Keratinocyte (primary cell): Measurements from ENCODE around the gene FAM240B. TPM values are rescaled to one million over a fixed set of nuclear protein-coding genes. Genes with fewer than 3 reads are reported as not detected.

Experiments used
- DNase-seq: peaks from one replicate; pipeline ENCODE4 v3.0.0-alpha.2; 2011; ENCODE audit warnings: low read depth, missing footprints, low spot score
- FAIRE-seq: peaks from 2 replicates; lab custom pipeline; 2011; peaks lifted over from hg19 to GRCh38; lab: Jason Lieb, UNC
- H2AFZ ChIP-seq: 2 replicates; pipeline ENCODE4 v1.6.0; 2012; ENCODE audit warnings: low read length, control low read depth, inconsistent platforms; ENCODE audit not compliant: control insufficient read depth
- H3K27ac ChIP-seq: 2 replicates; pipeline ENCODE4 v1.5.1; 2011; ENCODE audit warnings: low read length; ENCODE audit not compliant: control insufficient read depth, insufficient read depth
- H3K27me3 ChIP-seq: 3 replicates; pipeline ENCODE4 v1.6.0; 2011; ENCODE audit warnings: low read length; ENCODE audit not compliant: control insufficient read depth, insufficient read depth; ENCODE audit errors: extremely low read depth
- H3K36me3 ChIP-seq, 2 experiments: 2 replicates in 1 of 2; 3 replicates in 1 of 2; pipeline ENCODE4 v1.5.1; 2011; ENCODE audit warnings: low read length in 2 of 2, mild to moderate bottlenecking in 1 of 2; ENCODE audit not compliant: control insufficient read depth in 2 of 2, insufficient read depth in 2 of 2; ENCODE audit errors: extremely low read depth in 1 of 2
- H3K4me1 ChIP-seq: 3 replicates; pipeline ENCODE4 v1.5.1; 2011; ENCODE audit warnings: low read length; ENCODE audit not compliant: control insufficient read depth, insufficient read depth; ENCODE audit errors: extremely low read depth
- H3K4me2 ChIP-seq: 3 replicates; pipeline ENCODE4 v1.6.0; 2011; ENCODE audit warnings: low read depth, low read length; ENCODE audit not compliant: control insufficient read depth, insufficient read depth; ENCODE audit errors: extremely low read depth
- H3K4me3 ChIP-seq, 3 experiments: fragments of 200-600 bp in 1 of 3; sonication (generic) in 1 of 3; 2 replicates in 2 of 3; 3 replicates in 1 of 3; pipeline ENCODE4 v1.5.1; 2011 to 2016; ENCODE audit warnings: low read length in 3 of 3, mild to moderate bottlenecking in 3 of 3, control low read depth in 2 of 3, inconsistent platforms in 1 of 3, low read depth in 1 of 3, mixed read lengths in 1 of 3, mixed run types in 1 of 3, moderate library complexity in 1 of 3; ENCODE audit not compliant: control insufficient read depth in 2 of 3, insufficient read depth in 2 of 3; ENCODE audit errors: extremely low read depth in 1 of 3
- H3K79me2 ChIP-seq: 2 replicates; pipeline ENCODE4 v1.6.0; 2012; ENCODE audit warnings: low read length; ENCODE audit not compliant: control insufficient read depth, insufficient read depth
- H3K9ac ChIP-seq: 3 replicates; pipeline ENCODE4 v1.6.0; 2011; ENCODE audit warnings: low read length; ENCODE audit not compliant: control insufficient read depth, insufficient read depth; ENCODE audit errors: extremely low read depth
- H3K9me1 ChIP-seq: 3 replicates; pipeline ENCODE4 v1.6.0; 2011; ENCODE audit warnings: low read length; ENCODE audit not compliant: control insufficient read depth, insufficient read depth; ENCODE audit errors: extremely low read depth
- H3K9me3 ChIP-seq: 2 replicates; pipeline ENCODE4 v1.5.1; 2012; ENCODE audit warnings: low read depth, low read length; ENCODE audit not compliant: control insufficient read depth
- H4K20me1 ChIP-seq: 3 replicates; pipeline ENCODE4 v1.6.0; 2011; ENCODE audit warnings: low read length; ENCODE audit not compliant: control insufficient read depth, insufficient read depth; ENCODE audit errors: extremely low read depth
- CTCF ChIP-seq, 3 experiments: IDR thresholded peaks in 1 of 3; conservative IDR thresholded peaks in 1 of 3; optimal IDR thresholded peaks in 1 of 3; 2 replicates in 2 of 3; 3 replicates in 1 of 3; pipeline versions ENCODE3 to v1.5.1; 2011; ENCODE audit warnings: low read length in 3 of 3, mild to moderate bottlenecking in 3 of 3, moderate library complexity in 2 of 3, control low read depth in 1 of 3, inconsistent platforms in 1 of 3; ENCODE audit not compliant: insufficient read depth in 2 of 3; ENCODE audit errors: extremely low read depth in 1 of 3
- EZH2 ChIP-seq: IDR thresholded peaks from one replicate; pipeline ENCODE4 v1.6.1; 2012; ENCODE audit warnings: inconsistent platforms, mild to moderate bottlenecking, low read length, moderate library complexity
- dilution Hi-C: fragments of 300-500 bp; cut with MboI; formaldehyde crosslinking; loops from one replicate; pipeline ENCODE4 v1.7.0; 2020; ENCODE audit warnings: low sequenced_read_pairs; ENCODE audit not compliant: extremely low pct_ligation_motif_present
- polyA plus RNA-seq, 5 experiments: library from polyadenylated mRNA; depleted of rRNA in 3 of 5; stranded (reverse) in 3 of 5; stranded (forward) in 1 of 5; unstranded in 1 of 5; fragments of >200 nt; gene quantifications; 1 replicate in 1 of 5; 2 replicates in 3 of 5; 3 replicates in 1 of 5; pipeline versions ENCODE4 v1.2.1 to v1.2.3, GENCODE V29; 2011 to 2012; ENCODE audit warnings: missing spikeins in 2 of 5, low read depth in 1 of 5, low replicate concordance in 1 of 5

Gene FAM240B
- polyA plus RNA-seq, 1 donor (not counting 4 experiments of a cell fraction or from before 2014, with no cell fraction given) = not detected

- no peak for FAIRE-seq
- no peak for TF ChIP-seq EZH2
- no peak for TF ChIP-seq CTCF (optimal IDR thresholded peaks at IDR 0.05 in 1 of 3, IDR thresholded peaks at IDR 0.05 in 1 of 3, conservative IDR thresholded peaks at IDR 0.05 in 1 of 3; ENCODE audit: extremely low read depth in 1 of 3, insufficient read depth in 2 of 3, low read length in 3 of 3)
- Histone ChIP-seq H3K9ac (no peak overlapping the region), H3K9me1 (no peaks in the 10 kb centered on the region), H2AFZ (no peak overlapping the region), H3K4me1 (no peaks in the 10 kb centered on the region), H3K27me3 (no peaks in the 10 kb centered on the region), H3K4me2 (no peak overlapping the region), H3K79me2 (no peaks in the 10 kb centered on the region), H3K27ac (no peak overlapping the region), H3K9me3 (no peaks in the 10 kb centered on the region), H3K4me3 (no peak overlapping the region), H4K20me1 (no peaks in the 10 kb centered on the region), H3K36me3 (no peaks in the 10 kb centered on the region)
- no peak for DNase-seq
- dilution Hi-C loops = no loop called here
Observed at GRCh38 chr9:38765101-38765500, 45.2 kb upstream of the FAM240B start.

GRCh38 chr9:38761999-38762398 lies 42.1 kb upstream of the FAM240B start:
- H3K79me2 ChIP-seq = no peaks in the 10 kb centered on the region
- dilution Hi-C loops = no loop called here
- H3K27me3 ChIP-seq = no peaks in the 10 kb centered on the region
- H3K9ac ChIP-seq = no peak overlapping the region
- no peak for TF ChIP-seq EZH2
- no peak for TF ChIP-seq CTCF (optimal IDR thresholded peaks at IDR 0.05 in 1 of 3, IDR thresholded peaks at IDR 0.05 in 1 of 3, conservative IDR thresholded peaks at IDR 0.05 in 1 of 3; ENCODE audit: extremely low read depth in 1 of 3, insufficient read depth in 2 of 3, low read length in 3 of 3)
- H4K20me1 ChIP-seq = no peaks in the 10 kb centered on the region
- H3K9me1 ChIP-seq = no peaks in the 10 kb centered on the region
- H3K27ac ChIP-seq = no peak overlapping the region
- DNase-seq (no peak), FAIRE-seq (no peak)
- H3K4me1 ChIP-seq = no peaks in the 10 kb centered on the region
- no peaks in the 10 kb centered on the region for H3K36me3 ChIP-seq
- no peak overlapping the region for H3K4me3 ChIP-seq
- H3K4me2 ChIP-seq = no peak overlapping the region
- H2AFZ ChIP-seq = no peak overlapping the region
- no peaks in the 10 kb centered on the region for H3K9me3 ChIP-seq
